PC-9 (cell line): ENCODE results near the gene CBY3.

Experiments used
- CTCF ChIP-seq: fragments of 200-600 bp; sonication (generic); conservative IDR thresholded peaks from 2 replicates; pipeline ENCODE4 v1.6.1; 2017; ENCODE audit warnings: mixed run types, antibody characterized with exemption, mild to moderate bottlenecking, moderate library complexity
- EZH2 ChIP-seq: fragments of 200-600 bp; sonication (generic); IDR thresholded peaks from 2 replicates; pipeline ENCODE4 v1.8.0; 2017; ENCODE audit warnings: antibody characterized with exemption, low read depth

- TF ChIP-seq CTCF (no peak), EZH2 (no peak)
Observed at GRCh38 chr5:179697108-179697507, 16.3 kb upstream of the CBY3 start.
